Stomach smooth muscle (tissue), 2 donors: Measurements from ENCODE around the gene TTLL9.

Experiments used
- H3K27ac ChIP-seq: one replicate; pipeline ENCODE4 v1.7.0; 2013; ENCODE audit warnings: mild to moderate bottlenecking, low read length, inconsistent platforms
- H3K27me3 ChIP-seq, 2 donors: one replicate each; pipeline ENCODE4 v1.7.0; 2013; ENCODE audit warnings: low read length in 2 of 2; ENCODE audit not compliant: insufficient read depth in 2 of 2, control insufficient read depth in 1 of 2
- H3K36me3 ChIP-seq, 2 donors: one replicate each; pipeline ENCODE4 v1.7.0; 2013; ENCODE audit warnings: low read length in 2 of 2; ENCODE audit not compliant: control insufficient read depth in 2 of 2, insufficient read depth in 2 of 2
- H3K4me1 ChIP-seq: one replicate; pipeline ENCODE4 v1.7.0; 2013; ENCODE audit warnings: low read length; ENCODE audit not compliant: control insufficient read depth, insufficient read depth
- H3K4me3 ChIP-seq, 2 donors: one replicate each; pipeline ENCODE4 v1.7.0; 2013; ENCODE audit warnings: low read length in 2 of 2
- H3K9ac ChIP-seq, 2 donors: one replicate each; pipeline ENCODE4 v1.7.0; 2013; ENCODE audit warnings: low read length in 2 of 2, mild to moderate bottlenecking in 1 of 2
- H3K9me3 ChIP-seq, 2 donors: one replicate each; pipeline ENCODE4 v1.7.0; 2013; ENCODE audit warnings: low read length in 2 of 2; ENCODE audit not compliant: control insufficient read depth in 2 of 2
- donor health status: healthy.
- donor health status: Pancreatic carcinoma.

TTLL9 gene

DNA sequence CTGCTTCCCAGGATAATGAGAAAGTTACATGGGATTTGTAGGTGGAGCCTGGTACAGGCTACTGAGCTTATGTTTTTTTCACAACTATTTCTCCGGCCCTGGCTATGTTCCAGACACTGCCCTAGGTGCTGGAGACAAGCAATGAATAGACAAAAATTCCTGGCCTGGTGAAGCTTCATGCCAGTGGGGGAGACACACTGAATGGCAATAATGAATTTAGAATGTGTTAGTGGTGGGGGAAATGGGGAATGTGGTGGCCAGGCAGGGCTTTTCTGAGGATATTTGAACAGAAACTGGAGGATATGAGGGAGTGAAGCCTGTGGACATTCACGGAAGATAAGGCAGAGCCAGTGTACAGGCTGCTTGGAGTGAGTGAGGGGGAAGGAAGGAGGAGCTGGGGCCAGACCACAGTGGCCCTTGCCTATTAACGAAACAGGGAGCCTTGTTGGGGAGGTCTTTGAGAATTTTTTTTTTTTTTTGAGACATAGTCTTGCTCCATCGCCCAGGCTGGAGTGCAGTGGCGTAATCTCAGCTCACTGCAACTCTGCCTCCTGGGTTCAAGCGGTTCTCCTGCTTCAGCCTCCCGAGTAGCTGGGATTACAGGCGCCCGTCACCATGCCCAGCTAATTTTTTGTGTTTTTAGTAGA lies 31.7 kb upstream of the TTLL9 start:
- Histone ChIP-seq H3K27ac (no peak overlapping the region), H3K9me3 (no peaks in the 10 kb centered on the region), H3K27me3 (no peaks in the 10 kb centered on the region), H3K4me1 (peaks cover 43% of the 10 kb centered on the region), H3K36me3 (no peaks in the 10 kb centered on the region), H3K9ac (no peak overlapping the region), H3K4me3 (no peak overlapping the region)

DNA sequence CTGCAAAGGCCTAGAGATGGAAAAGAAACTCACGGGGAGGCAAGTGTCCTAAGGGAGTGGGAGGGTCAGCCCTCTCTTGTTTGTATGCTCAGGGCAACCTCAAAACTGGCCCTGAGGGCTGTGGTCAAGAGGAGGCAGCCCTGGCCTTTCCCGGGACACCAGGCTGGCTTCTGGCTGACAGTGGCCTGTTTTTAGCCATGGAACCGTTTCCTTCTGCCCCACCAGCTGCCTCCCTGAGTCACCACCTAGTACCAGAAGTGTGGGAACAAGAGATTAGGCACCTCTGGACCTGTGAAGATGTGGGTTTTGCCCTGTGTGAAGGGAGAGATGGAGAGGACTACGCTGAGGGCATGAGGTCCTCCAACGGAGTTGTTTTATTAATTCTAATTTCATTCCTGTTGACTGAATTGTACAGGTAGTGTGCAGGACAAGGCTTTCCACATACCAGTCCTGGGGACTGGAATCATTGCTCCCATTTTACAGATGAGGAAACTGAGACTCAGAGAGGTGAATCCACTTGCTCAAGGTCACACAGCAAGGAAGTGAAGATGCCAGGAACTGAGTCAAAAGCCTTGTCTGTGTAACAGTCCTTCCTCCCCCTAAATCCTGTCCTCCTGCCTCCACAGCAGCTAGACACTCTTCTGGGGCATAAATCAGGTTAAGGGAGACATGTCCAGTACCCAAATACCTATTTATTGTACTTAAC lies 30.5 kb upstream of the TTLL9 start:
- H3K4me1 ChIP-seq: peaks cover 41% of the 10 kb centered on the region
- no peak overlapping the region for H3K4me3 ChIP-seq
- H3K9ac ChIP-seq: no peak overlapping the region
- H3K27me3 ChIP-seq: no peaks in the 10 kb centered on the region
- no peak overlapping the region for H3K27ac ChIP-seq
- H3K36me3 ChIP-seq: no peaks in the 10 kb centered on the region
- H3K9me3 ChIP-seq: no peaks in the 10 kb centered on the region

DNA sequence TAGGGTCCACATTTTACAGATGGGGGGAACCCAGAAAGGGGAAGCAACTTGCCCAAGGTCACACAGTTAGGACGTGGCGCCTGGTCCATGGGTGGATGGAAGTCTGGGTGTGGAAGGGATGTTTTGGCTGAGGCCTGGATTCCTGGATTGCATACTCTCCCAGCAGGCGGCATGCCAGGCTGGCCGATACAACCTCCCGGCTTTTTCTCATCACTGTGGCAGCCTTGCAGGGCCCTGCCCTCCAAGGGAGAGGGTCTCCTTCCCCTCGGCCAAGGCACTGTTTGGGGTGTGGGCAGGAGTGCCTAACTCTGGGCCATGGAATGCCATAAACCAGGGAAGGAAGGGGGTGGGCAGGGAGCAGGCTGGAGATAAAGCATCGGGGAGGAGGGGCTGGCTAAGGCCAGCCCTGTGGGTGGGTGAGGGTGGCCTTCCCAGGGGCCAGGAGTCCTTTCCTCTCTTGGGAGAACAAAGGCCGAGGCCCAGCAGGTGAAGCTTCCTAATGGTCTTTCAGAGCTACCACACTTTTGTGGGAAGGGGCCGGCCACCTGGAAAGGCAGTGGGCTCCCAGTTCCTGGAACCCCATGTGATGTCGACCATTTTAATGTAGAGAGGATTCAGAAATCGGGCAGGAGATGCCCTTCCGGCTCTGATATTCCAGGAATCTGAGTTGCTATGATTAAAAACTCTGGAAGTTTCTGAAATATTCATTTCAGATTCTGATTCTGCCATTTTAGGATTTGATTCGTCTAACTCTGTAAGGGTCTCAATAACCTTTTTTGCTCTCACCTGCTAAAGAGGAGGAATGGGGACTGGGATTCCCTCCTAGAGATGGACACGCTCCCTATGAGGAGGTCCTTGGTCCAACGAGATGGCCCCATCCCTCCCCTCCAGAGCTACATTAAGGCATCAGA lies 29.3 kb upstream of the TTLL9 start:
- Histone ChIP-seq H3K4me1 (peaks cover 37% of the 10 kb centered on the region), H3K36me3 (no peaks in the 10 kb centered on the region), H3K4me3 (no peak overlapping the region), H3K9me3 (no peaks in the 10 kb centered on the region), H3K27me3 (no peaks in the 10 kb centered on the region), H3K9ac (no peak overlapping the region), H3K27ac (no peak overlapping the region)

GRCh38 chr20:31841928-31842327 lies 28.5 kb upstream of the TTLL9 start:
- no peaks in the 10 kb centered on the region for H3K27me3 ChIP-seq
- H3K4me1 ChIP-seq: peaks cover 33% of the 10 kb centered on the region
- no peak overlapping the region for H3K9ac ChIP-seq
- H3K4me3 ChIP-seq: no peak overlapping the region
- H3K36me3 ChIP-seq: no peaks in the 10 kb centered on the region
- no peaks in the 10 kb centered on the region for H3K9me3 ChIP-seq
- H3K27ac ChIP-seq: no peak overlapping the region

DNA sequence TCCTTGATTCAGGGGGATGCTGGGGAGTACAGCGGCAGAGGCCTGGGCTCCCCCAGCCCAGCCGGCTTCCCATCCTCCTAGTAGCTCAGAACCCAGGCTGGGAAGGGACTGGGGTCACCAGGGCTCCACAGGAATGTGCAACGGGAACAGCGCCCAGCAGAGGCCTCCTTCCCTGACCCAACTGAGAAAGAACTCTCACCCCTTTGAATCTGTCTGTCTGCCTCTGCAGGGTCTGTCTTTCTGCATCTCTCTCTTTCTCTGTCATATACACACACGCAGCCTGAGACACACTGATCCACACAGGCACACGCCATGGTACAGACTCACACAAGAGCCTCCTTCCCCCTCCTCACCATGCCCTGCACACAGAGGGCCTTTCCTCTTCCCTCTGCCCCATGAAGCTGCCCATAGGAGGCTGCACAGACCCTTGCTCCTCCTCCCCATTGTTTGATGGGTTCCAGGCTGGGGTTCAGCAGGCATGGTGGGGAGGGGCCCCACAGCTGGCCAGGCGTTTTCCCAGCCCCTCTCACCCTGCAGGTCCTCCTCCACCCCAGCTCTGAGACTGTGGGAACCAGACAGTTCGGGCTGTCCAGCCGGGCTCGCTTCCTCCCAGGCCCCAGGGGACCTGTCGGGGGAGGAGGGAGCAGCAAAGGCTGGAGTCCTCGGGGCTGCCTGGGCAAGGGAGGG lies 27.8 kb upstream of the TTLL9 start:
- Histone ChIP-seq H3K27me3 (no peaks in the 10 kb centered on the region), H3K27ac (no peak overlapping the region), H3K9me3 (no peaks in the 10 kb centered on the region), H3K4me3 (peak overlapping the region in 1 of 2 donors; percentile 55), H3K36me3 (no peaks in the 10 kb centered on the region), H3K9ac (no peak overlapping the region), H3K4me1 (peaks cover 27% of the 10 kb centered on the region)

DNA sequence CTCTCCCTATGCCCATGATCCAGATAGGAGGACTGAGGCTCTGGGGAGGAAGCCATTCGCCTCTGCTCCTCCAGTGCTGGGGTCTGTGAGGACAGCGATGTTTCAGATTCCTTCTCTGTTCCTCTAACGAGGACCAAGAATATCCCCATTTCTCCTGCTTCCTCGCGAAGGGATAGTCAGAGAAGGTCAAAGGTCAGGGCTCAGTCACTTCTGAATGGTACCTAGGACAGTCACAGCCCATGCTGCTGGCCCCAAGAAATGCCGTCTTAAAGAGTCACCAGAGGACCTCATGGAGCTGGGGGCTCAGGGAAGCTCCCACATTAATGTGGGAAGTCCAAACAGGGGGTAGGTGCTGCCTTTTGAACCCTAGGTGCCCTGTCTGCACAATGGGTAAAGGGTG lies 27.1 kb upstream of the TTLL9 start:
- Histone ChIP-seq H3K9me3 (no peaks in the 10 kb centered on the region), H3K4me1 (peaks cover 26% of the 10 kb centered on the region), H3K27ac (no peak overlapping the region), H3K27me3 (no peaks in the 10 kb centered on the region), H3K36me3 (no peaks in the 10 kb centered on the region), H3K4me3 (peak overlapping the region in 1 of 2 donors; percentile 55), H3K9ac (no peak overlapping the region)

GRCh38 chr20:31843881-31844280 lies 26.6 kb upstream of the TTLL9 start:
- Histone ChIP-seq H3K4me3 (peak overlapping the region in 1 of 2 donors; percentile 55), H3K36me3 (no peaks in the 10 kb centered on the region), H3K4me1 (peaks cover 26% of the 10 kb centered on the region)

GRCh38 chr20:31844737-31845299 lies 25.6 kb upstream of the TTLL9 start:
- Histone ChIP-seq H3K4me3 (peak overlapping the region in 1 of 2 donors; percentile 55), H3K9ac (no peak overlapping the region), H3K9me3 (no peaks in the 10 kb centered on the region), H3K36me3 (no peaks in the 10 kb centered on the region), H3K4me1 (peaks cover 26% of the 10 kb centered on the region), H3K27me3 (peaks cover 10 to 14% of the 10 kb centered on the region in 2 donors), H3K27ac (no peak overlapping the region)

More at GRCh38 chr20:31843881-31844280, 26.6 kb upstream of the TTLL9 start:
- H3K27me3 ChIP-seq: peaks cover 1 to 4% of the 10 kb centered on the region in 2 donors
- no peak overlapping the region for H3K9ac ChIP-seq
- H3K9me3 ChIP-seq: no peaks in the 10 kb centered on the region
- no peak overlapping the region for H3K27ac ChIP-seq

DNA sequence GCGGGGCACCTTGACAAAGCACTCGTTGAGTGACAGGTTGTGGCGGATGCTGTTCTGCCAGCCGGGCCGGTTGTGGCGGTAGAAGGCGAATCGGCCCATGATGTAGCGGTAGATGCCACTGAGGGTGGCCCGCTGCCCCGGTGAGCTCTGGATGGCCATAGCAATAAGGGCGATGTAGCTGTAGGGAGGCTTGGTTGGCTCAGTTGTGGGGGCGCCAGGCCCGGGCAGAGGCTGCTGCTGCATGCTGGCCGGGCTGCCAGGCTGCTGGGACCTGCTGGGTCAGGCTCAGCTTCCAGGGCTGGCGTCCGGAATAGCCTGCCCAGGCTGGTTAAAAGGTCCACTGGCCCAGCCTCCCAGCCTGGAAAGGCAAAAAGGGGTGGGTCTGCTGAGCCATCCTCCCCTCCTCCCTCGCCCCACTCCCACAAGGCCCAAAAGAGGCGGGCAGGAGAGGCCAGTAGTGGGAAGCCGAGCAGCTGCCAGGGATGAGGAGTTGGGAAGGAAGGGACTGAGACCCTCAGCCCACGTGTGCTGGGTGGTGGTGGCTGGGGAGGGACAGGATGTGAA lies 25.1 kb upstream of the TTLL9 start, which contains the start of gene FOXS1:
FOXS1 (minus strand) TSS at position 305 of the 564 bp plus-strand sequence; CDS start at position 243, 62 bp downstream.
- Histone ChIP-seq H3K4me1 (peaks cover 26% of the 10 kb centered on the region), H3K4me3 (peak within 1 kb of the TSS in 1 of 2 donors; percentile 55), H3K27ac (no peak within 1 kb of the TSS), H3K9ac (peak within 1 kb of the TSS in 1 of 2 donors; percentile 27), H3K27me3 (peaks cover 10 to 17% of the 10 kb centered on the region in 2 donors), H3K36me3 (no peaks in the 10 kb centered on the region), H3K9me3 (no peaks in the 10 kb centered on the region)

DNA sequence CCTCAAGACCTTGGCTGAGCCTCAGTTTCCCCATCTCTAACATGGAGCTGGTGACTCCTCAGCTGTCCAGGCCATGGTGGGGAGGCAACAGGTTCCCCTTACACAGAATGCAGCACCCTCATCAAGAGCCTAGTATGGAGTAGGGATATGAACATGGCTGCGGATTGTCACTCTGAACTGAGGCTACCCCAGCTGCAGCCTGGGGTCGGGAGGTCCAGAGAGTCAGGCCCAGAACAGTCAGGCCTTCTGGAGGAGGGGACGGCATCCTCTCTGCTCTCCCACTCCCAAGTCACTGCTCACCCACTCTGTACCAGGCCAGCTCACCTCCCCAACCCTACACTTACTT lies 23.7 kb upstream of the TTLL9 start:
- Histone ChIP-seq H3K4me3 (no peak overlapping the region), H3K9me3 (no peaks in the 10 kb centered on the region), H3K9ac (no peak overlapping the region), H3K4me1 (peaks cover 19% of the 10 kb centered on the region), H3K27ac (no peak overlapping the region), H3K36me3 (no peaks in the 10 kb centered on the region), H3K27me3 (peaks cover 17 to 27% of the 10 kb centered on the region in 2 donors)
